CD4-positive, alpha-beta T cell treated with Interleukin-15 for 4 hours (primary cell): ENCODE data around the gene BRICD5.
"Not testable (repeated sequence)": the region's sequence is repeated elsewhere in the genome, so short reads cannot be mapped to it uniquely, and the experiment has no call there.

Source experiments
- DNase-seq: peaks from one replicate; pipeline ENCODE4 v3.0.0-alpha.2; 2020; ENCODE audit warnings: low spot score

Gene BRICD5

GRCh38 chr16:2223221-2223941 is 12.7 kb upstream of the BRICD5 start, which contains the start of gene E4F1:
Gene E4F1, plus strand, starts transcription at chr16:2223591. Its CDS starts 23 bp downstream, at chr16:2223614.
- peak; percentile 99 for DNase-seq

GRCh38 chr16:2216330-2216729 is 5.7 kb upstream of the BRICD5 start:
- DNase-seq, result no peak

GRCh38 chr16:2214719-2214968 is 4.0 kb upstream of the BRICD5 start, which contains the start of gene PGP:
Gene PGP, minus strand, starts transcription at chr16:2214840. Its CDS starts 63 bp downstream, at chr16:2214777.
- no peak for DNase-seq

GRCh38 chr16:2213817-2214718 is 3.4 kb upstream of the BRICD5 start:
- no peak for DNase-seq

- no peak for DNase-seq
Measured at GRCh38 chr16:2212362-2213324, 2.0 kb upstream of the BRICD5 start.

GRCh38 chr16:2211923-2212347 is 1.3 kb upstream of the BRICD5 start:
- no peak for DNase-seq

- DNase-seq, result no peak
Measured at GRCh38 chr16:2210009-2210332, 692 bp downstream of the BRICD5 start.

- no peak for DNase-seq
Measured at GRCh38 chr16:2209258-2210008, 1.2 kb downstream of the BRICD5 start.

- DNase-seq, result no peak
Measured at GRCh38 chr16:2208772-2209171, 1.9 kb downstream of the BRICD5 start.

- DNase-seq, result no peak
Measured at GRCh38 chr16:2208308-2208707, 2.4 kb downstream of the BRICD5 start.

- DNase-seq, result no peak
Measured at GRCh38 chr16:2207872-2208271, 2.8 kb downstream of the BRICD5 start.

- no peak for DNase-seq
Measured at GRCh38 chr16:2206780-2207433, 3.8 kb downstream of the BRICD5 start.

GRCh38 chr16:2206420-2206779 is 4.3 kb downstream of the BRICD5 start:
- DNase-seq, result no peak

- no peak for DNase-seq
Measured at GRCh38 chr16:2205967-2206313, 4.7 kb downstream of the BRICD5 start.

GRCh38 chr16:2205104-2205966 is 5.3 kb downstream of the BRICD5 start, which contains the start of gene MLST8:
Gene MLST8, plus strand, starts transcription at chr16:2205454. Its CDS starts 632 bp downstream, at chr16:2206086.
- peak; percentile 93 for DNase-seq

GRCh38 chr16:2204416-2205103 is 6.1 kb downstream of the BRICD5 start:
- DNase-seq, result no peak

- not testable (repeated sequence) for DNase-seq
Measured at GRCh38 chr16:2203119-2203688, 7.5 kb downstream of the BRICD5 start.

GRCh38 chr16:2200313-2200712 is 10.3 kb downstream of the BRICD5 start:
- no peak for DNase-seq

- DNase-seq, result no peak
Measured at GRCh38 chr16:2199621-2200139, 11.0 kb downstream of the BRICD5 start.
